Stomach (tissue), 4 donors: ENCODE measurements around the gene FAM120A.

Source experiments
- CTCF ChIP-seq, 7 experiments: fragments of 450-650 bp in 4 of 7; fragments of 200-600 bp in 3 of 7; sonication (generic) in 3 of 7; IDR thresholded peaks; one replicate each; pipeline ENCODE4 v1.5.1; 2016 to 2019; ENCODE audit warnings: antibody characterized with exemption in 7 of 7, control low read depth in 2 of 7, mild to moderate bottlenecking in 1 of 7
- POLR2A ChIP-seq, 4 donors: fragments of 450-650 bp; IDR thresholded peaks; one replicate each; pipeline ENCODE4 v1.6.1; 2016; ENCODE audit warnings: antibody characterized with exemption in 4 of 4, control low read depth in 2 of 4, mild to moderate bottlenecking in 1 of 4, moderate library complexity in 1 of 4

- TF ChIP-seq CTCF (IDR thresholded peaks at IDR 0.05), result no peak
- no peak for TF ChIP-seq POLR2A (IDR thresholded peaks at IDR 0.05)
These were observed 56.3 kb downstream of the FAM120A start for GRCh38 chr9:93507768-93508167.
